AG04449 (cell line): ENCODE data around the gene CSGALNACT2.

ENCODE experiments used
- CTCF ChIA-PET: fragments of 350-600 bp; formaldehyde crosslinking; extraction: SDS; loops from one replicate; lab custom pipeline; 2021; ENCODE audit warnings: antibody characterized with exemption; lab: Yijun Ruan, JAX
- POLR2A ChIA-PET: fragments of 400-600, 350-600 bp; formaldehyde crosslinking; extraction: SDS; loops from one replicate; lab custom pipeline; 2020; ENCODE audit warnings: antibody characterized with exemption, inconsistent platforms; lab: Yijun Ruan, JAX
- DNase-seq: peaks from one replicate; pipeline ENCODE4 v3.0.0-alpha.2; 2010; ENCODE audit warnings: low read depth, low spot score
- H3K4me3 ChIP-seq: 2 replicates; pipeline ENCODE4 v1.5.1; 2011; ENCODE audit warnings: low read depth, mild to moderate bottlenecking, control low read depth, low read length
- CTCF ChIP-seq: IDR thresholded peaks from one replicate; pipeline ENCODE4 v1.5.1; 2011; ENCODE audit warnings: mild to moderate bottlenecking, moderate library complexity, low read length, control low read depth, inconsistent platforms; ENCODE audit not compliant: insufficient read depth; ENCODE audit errors: missing control alignments

The CSGALNACT2 gene

DNA sequence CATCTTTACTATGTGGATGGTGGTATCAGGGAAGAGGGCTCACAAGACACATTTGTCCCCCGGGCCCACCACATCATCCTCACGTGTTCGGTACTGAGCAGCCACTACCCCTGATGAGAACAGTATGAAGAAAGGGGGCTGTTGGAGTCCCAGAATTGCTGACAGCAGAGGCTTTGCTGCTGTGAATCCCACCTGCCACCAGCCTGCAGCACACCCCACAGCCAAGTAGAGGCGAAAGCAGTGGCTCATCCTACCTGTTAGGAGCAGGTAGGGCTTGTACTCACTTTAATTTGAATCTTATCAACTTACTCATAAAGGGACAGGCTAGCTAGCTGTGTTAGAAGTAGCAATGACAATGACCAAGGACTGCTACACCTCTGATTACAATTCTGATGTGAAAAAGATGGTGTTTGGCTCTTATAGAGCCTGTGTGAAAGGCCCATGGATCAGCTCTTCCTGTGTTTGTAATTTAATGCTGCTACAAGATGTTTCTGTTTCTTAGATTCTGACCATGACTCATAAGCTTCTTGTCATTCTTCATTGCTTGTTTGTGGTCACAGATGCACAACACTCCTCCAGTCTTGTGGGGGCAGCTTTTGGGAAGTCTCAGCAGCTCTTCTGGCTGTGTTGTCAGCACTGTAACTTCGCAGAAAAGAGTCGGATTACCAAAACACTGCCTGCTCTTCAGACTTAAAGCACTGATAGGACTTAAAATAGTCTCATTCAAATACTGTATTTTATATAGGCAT is 9.1 kb upstream of the CSGALNACT2 start:
- ChIA-PET POLR2A (interaction anchor here (0.9 to 1.2 kb wide), 2 partner anchors 9 to 10 kb away, joined by 3 to 9 read pairs; partner anchors contain the start of gene CSGALNACT2), CTCF (interaction anchor here (1.3 kb wide), 1 partner anchor 9 kb away, joined by 5 read pairs; the partner anchor contains the start of gene CSGALNACT2)

DNA sequence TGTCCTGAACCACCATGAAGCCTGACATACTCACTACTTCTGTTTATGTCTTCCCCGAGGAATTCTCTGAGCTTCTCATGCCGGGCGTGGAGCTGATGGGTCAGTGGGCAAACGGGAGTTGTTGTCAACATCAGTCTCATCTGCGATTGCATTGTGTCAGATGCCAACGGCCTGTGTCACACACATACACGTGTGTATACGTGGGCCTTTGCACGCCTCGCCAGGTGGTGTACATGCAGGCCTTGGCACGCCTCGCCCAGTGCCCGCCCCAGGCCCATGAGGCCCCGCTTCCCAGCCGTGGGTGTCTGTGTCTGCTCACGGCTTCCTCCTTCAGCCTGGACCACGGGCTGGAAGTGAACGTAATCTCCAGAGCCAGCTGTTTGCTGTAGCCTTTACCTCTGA is 7.5 kb upstream of the CSGALNACT2 start:
- CTCF ChIA-PET, result no interaction called here
- no peak overlapping the region for H3K4me3 ChIP-seq
- POLR2A ChIA-PET, result no interaction called here
- no peak for TF ChIP-seq CTCF
- no peak for DNase-seq

More for the DNA sequence above, 9.1 kb upstream of the CSGALNACT2 start:
- TF ChIP-seq CTCF, result no peak
- DNase-seq, result peak; percentile 95
- H3K4me3 ChIP-seq, result 0 out of 2 replicates have a peak overlapping the region, but pooled peaks have one; percentile 8

- POLR2A ChIA-PET, result no interaction called here
Measured at GRCh38 chr10:43131256-43131655, 7.0 kb upstream of the CSGALNACT2 start.

DNA sequence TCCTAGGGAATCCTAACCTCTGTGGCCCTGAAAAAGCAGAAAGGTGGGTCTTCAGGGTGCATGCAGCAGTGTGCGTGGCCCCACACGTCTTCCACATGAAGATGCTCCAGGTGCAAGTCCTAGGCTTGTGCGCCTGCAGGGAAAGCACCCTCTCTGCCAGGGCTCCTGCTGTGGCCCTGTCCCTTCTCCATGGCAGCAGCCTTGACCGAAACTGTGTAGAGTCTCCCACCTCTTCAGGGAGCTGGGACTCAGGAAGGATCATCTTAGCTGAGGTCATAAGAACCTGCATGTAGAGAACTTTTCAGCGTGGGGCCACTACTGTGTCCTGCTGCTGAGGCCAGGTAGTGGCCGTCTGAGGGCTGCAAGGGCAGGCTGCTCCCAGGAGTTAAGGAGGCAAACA is 6.3 kb upstream of the CSGALNACT2 start:
- TF ChIP-seq CTCF, result no peak
- CTCF ChIA-PET, result no interaction called here
- POLR2A ChIA-PET, result no interaction called here
- DNase-seq, result no peak
- H3K4me3 ChIP-seq, result no peak overlapping the region

More at GRCh38 chr10:43131256-43131655, 7.0 kb upstream of the CSGALNACT2 start:
- no peak for DNase-seq
- CTCF ChIA-PET, result no interaction called here
- no peak overlapping the region for H3K4me3 ChIP-seq
- no peak for TF ChIP-seq CTCF

DNA sequence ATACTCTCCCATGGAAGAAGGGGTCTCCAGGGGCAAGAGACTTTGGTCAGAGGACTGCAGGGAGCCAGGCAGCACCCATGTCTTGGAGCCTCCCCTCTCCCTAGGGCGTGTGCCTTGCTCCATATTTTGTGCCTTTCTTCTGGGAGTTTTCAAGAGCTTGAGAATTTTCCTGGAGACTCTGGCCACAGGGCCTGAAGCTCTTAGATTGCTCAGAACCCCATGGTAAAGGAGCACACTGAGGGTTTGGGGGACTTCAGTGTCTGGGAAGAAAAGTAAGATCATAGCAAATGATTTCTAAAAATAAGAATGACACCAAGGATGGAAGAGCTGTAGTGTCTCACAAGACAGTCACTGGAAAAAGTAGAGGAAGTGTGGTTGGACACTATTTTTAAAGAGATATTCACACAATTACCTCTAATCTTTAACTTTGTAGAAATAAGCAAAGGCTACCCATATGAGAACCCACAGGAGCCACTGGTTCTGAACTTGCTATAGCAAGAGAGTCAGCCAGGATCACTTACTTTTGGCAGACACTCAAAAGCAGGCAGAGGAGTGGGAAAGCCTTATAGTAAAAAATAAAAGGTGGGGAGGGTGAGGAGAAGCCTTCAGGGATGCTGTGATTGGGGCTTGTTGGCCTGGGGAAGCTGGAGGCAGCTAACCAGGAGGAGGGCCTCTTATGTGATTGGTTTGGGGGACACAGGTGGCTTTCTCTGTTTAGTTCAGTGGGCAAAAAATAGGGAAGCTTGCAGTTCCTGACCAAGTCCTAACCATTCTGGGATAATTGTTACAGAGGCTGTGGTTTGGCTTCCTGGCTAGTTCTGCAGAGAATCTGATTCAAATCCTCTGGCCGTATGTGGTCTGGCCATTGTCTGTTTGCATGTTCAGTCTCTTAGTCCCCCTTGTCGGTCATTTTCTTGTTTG is 5.1 kb upstream of the CSGALNACT2 start:
- ChIA-PET CTCF (interaction anchor here (0.6 kb wide), 1 partner anchor 69 kb away, joined by 3 read pairs; no protein-coding TSS in a partner anchor), POLR2A (no interaction called here)
- no peak for TF ChIP-seq CTCF
- no peak overlapping the region for H3K4me3 ChIP-seq
- DNase-seq, result no peak
